T-helper 1 cell treated with Interleukin-12 subunit alpha and Interleukin-12 subunit beta and Interleukin-4 antibody, amounts not matched to agents 30 μg/mL and 1 μg/mL, for 36 hours (primary cell): ENCODE measurements around the gene FBXW4.
A peak's percentile ranks its signal among the peaks of the same experiment; 100 is the strongest.

Experiments
- H3K27ac Mint-ChIP-seq: one replicate; pipeline ENCODE4 v1.8.0; 2021; ENCODE audit warnings: mild to moderate bottlenecking, mixed read lengths
- H3K27me3 Mint-ChIP-seq: one replicate; pipeline ENCODE4 v1.8.0; 2021; ENCODE audit warnings: low read depth, mixed read lengths
- H3K36me3 Mint-ChIP-seq: one replicate; pipeline ENCODE4 v1.8.0; 2021; ENCODE audit warnings: low read depth, mixed read lengths
- H3K4me1 Mint-ChIP-seq: one replicate; pipeline ENCODE4 v1.8.0; 2021; ENCODE audit warnings: low read depth, mixed read lengths
- H3K4me3 Mint-ChIP-seq: one replicate; pipeline ENCODE4 v1.8.0; 2021; ENCODE audit warnings: mild to moderate bottlenecking, moderate library complexity, mixed read lengths
- H3K9me3 Mint-ChIP-seq: one replicate; pipeline ENCODE4 v1.8.0; 2021; ENCODE audit warnings: mixed read lengths

Gene FBXW4, protein sequence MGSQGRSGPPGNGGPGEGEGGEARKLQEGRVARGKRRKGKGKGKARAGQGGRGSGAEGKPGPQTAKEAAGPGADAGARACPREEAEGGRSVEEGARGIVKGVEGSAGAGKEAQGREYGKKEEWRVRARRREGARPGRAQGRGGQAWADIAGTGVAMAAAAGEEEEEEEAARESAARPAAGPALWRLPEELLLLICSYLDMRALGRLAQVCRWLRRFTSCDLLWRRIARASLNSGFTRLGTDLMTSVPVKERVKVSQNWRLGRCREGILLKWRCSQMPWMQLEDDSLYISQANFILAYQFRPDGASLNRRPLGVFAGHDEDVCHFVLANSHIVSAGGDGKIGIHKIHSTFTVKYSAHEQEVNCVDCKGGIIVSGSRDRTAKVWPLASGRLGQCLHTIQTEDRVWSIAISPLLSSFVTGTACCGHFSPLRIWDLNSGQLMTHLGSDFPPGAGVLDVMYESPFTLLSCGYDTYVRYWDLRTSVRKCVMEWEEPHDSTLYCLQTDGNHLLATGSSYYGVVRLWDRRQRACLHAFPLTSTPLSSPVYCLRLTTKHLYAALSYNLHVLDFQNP

DNA sequence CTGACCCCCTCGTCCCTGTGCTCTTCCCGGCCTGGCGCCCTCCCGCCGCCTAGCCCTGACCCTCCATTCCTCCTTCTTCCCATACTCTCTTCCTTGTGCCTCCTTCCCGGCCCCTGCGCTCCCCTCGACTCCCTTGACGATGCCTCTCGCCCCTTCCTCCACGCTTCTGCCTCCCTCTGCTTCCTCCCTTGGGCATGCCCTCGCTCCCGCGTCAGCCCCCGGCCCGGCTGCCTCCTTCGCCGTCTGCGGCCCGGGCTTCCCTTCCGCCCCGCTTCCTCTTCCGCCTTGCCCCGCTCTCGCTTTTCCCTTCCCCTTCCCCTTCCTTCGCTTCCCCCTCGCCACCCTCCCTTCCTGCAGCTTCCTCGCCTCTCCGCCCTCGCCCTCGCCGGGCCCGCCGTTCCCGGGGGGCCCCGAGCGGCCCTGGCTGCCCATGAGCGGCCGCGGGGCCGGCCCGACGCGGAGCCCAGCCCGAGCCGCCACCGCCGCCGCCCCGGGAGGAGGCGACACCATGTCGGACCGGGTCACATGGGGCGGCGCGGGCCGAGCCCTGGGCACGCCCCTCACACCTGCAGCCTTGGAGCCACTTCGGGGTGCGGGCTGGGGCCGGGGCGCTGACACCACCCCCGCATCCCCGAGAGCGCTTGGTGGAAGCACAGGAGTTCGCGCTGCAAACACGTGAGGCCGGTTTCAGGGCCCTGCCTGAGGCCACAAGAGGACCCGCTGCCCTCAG lies at the start of gene FBXW4:
FBXW4 (minus strand) TSS at position 497 of the 730 bp plus-strand sequence; CDS start at position 432, 65 bp downstream.
- Mint-ChIP-seq H3K9me3 (no peaks in the 10 kb centered on the region), H3K4me3 (peak within 1 kb of the TSS; percentile 98), H3K27me3 (no peaks in the 10 kb centered on the region), H3K36me3 (peaks cover 17% of the 10 kb centered on the region), H3K4me1 (peaks cover 26% of the 10 kb centered on the region), H3K27ac (peak within 1 kb of the TSS; percentile 99)

DNA sequence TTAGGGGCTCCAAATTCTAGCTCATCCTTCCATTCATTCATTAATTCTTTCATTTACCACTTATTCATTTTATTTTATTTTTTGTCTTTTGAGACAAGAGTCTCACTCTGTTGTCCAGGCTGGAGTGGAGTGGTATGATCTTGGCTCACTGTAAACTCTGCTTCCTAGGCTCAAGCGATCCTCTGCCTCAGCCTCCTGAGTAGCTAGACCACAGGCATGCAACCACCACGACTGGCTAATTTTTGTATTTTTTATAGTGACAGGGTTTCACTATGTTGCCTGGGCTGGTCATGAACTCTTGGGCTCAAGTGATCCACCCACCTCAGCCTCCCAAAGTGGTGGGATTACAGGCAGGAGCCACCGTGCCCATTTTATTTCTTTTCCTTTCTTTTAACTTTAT lies 49.3 kb upstream of the FBXW4 start:
- Mint-ChIP-seq H3K27ac (no peak overlapping the region), H3K36me3 (no peaks in the 10 kb centered on the region), H3K27me3 (peaks cover 32% of the 10 kb centered on the region), H3K4me1 (no peaks in the 10 kb centered on the region), H3K9me3 (no peaks in the 10 kb centered on the region), H3K4me3 (no peak overlapping the region)

DNA sequence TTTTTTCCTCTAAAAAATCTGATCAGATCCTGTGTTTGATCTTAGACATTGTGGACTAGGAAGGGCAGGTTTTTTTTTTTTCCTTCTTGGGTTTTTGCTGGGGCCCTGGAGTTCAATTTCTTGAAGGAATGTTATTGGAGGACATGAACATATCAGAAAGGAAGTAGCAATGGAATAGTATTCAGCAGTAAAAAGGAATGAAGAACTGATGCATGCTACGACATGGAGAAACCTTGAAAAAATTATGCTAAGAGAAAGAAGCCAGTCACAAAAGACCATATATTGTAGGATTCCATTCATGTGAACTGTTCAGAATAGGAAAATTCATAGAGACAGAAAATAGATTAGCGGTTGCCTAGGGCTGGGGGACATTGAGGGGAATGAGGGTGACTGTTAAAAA lies 47.0 kb upstream of the FBXW4 start:
- Mint-ChIP-seq H3K4me3 (no peak overlapping the region), H3K9me3 (no peaks in the 10 kb centered on the region), H3K36me3 (no peaks in the 10 kb centered on the region), H3K27me3 (peaks cover 32% of the 10 kb centered on the region), H3K4me1 (no peaks in the 10 kb centered on the region), H3K27ac (no peak overlapping the region)

DNA sequence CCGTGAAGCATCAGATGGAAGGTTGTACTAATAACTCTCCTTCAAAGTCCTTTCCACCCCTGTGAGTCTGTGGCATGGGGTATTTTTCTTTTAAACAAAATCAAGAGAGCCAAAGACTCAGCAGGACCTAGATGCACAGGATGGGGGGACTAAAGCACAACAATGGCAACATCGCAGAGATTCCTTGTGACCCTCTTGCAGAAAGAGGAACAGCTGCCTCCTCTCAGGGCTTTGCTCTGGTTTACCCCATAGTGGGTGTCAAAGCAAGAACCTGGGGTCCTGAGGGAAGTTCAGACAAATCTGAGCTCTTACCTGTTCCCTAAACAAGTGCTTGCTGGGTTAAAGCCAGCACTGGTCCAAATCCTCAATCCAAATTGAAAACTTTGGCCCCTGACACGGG lies 41.7 kb upstream of the FBXW4 start:
- no peaks in the 10 kb centered on the region for H3K36me3 Mint-ChIP-seq
- H3K4me1 Mint-ChIP-seq, result no peaks in the 10 kb centered on the region
- no peak overlapping the region for H3K27ac Mint-ChIP-seq
- peaks cover 34% of the 10 kb centered on the region for H3K27me3 Mint-ChIP-seq
- no peaks in the 10 kb centered on the region for H3K9me3 Mint-ChIP-seq
- no peak overlapping the region for H3K4me3 Mint-ChIP-seq

DNA sequence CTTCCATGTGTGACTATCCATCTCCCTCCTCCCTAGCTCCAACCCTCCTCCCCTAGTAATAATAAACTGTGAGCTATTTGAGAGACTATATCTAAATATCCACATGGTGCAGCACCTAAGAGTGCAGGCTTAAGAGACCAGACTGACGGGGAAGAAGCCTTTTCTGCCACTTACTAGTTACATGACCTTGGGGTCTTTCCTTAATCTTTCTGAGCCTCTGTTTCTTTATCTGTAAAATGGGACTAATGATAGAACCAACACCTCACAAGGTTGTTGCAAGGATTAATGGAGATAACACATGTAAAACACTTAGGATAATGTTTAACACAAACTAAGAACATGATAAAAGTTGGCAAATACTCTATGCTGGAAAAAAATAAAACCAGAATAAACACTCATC lies 37.1 kb upstream of the FBXW4 start:
- Mint-ChIP-seq H3K27ac (no peak overlapping the region), H3K9me3 (no peaks in the 10 kb centered on the region), H3K36me3 (no peaks in the 10 kb centered on the region), H3K4me3 (no peak overlapping the region), H3K27me3 (peaks cover 32% of the 10 kb centered on the region), H3K4me1 (no peaks in the 10 kb centered on the region)

DNA sequence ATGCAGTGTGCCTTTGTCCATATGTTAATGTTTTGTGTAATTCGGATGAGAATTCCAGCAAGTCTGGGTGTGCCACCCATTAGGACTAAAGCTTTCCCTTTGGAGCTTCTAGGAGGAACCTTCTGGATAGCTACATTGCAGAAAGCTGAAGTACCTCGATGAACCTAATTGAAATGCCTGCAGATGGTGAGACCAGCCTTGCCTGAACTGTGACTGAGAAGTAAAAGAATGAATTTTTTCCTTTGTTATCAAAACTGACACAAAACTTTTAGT lies 31.1 kb upstream of the FBXW4 start:
- peaks cover 3% of the 10 kb centered on the region for H3K4me1 Mint-ChIP-seq
- no peak overlapping the region for H3K4me3 Mint-ChIP-seq

DNA sequence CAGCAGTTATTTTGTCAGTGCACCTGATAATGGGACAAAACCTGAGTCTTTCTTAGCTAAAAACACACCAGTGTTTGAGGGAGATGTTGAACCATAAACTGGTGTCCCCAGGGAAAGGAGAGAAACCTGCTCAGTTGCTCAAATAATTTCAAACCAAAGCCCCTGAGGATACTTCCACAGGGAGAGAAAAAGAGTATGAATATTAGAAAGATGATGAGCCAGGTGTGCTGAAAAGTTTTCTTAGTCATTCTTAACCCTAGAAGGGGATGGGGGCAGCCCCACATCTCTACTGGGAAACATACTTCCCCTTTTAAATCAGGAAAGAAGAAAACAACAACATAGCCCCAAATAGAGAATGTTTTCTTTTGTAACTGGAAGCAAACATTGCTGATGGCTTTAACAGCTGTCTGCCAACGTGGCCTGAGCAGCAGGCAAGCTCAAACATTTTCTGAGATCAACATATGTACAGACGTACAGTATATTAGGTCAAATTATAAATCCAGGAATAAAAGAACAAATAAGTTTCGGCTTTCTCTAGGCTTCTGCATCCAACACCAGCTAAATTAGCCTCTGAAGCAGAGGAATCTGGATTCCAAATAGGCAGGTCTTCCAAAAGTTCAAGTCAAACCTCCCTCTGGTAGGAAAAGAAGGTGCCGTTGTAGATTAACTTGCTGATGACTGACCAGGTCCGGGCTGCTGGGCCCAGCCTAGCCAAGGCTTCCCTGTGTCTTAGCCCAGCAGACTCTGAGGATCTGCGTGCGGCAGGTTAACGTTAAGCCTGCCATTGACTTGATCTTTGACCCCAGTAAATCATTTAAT lies 30.5 kb upstream of the FBXW4 start:
- Mint-ChIP-seq H3K36me3 (no peaks in the 10 kb centered on the region), H3K4me1 (peaks cover 3% of the 10 kb centered on the region), H3K4me3 (no peak overlapping the region), H3K27ac (no peak overlapping the region), H3K27me3 (peaks cover 13% of the 10 kb centered on the region), H3K9me3 (no peaks in the 10 kb centered on the region)

More for the DNA sequence above, 31.1 kb upstream of the FBXW4 start:
- H3K27ac Mint-ChIP-seq, result no peak overlapping the region
- no peaks in the 10 kb centered on the region for H3K36me3 Mint-ChIP-seq
- H3K9me3 Mint-ChIP-seq, result no peaks in the 10 kb centered on the region
- peaks cover 13% of the 10 kb centered on the region for H3K27me3 Mint-ChIP-seq

DNA sequence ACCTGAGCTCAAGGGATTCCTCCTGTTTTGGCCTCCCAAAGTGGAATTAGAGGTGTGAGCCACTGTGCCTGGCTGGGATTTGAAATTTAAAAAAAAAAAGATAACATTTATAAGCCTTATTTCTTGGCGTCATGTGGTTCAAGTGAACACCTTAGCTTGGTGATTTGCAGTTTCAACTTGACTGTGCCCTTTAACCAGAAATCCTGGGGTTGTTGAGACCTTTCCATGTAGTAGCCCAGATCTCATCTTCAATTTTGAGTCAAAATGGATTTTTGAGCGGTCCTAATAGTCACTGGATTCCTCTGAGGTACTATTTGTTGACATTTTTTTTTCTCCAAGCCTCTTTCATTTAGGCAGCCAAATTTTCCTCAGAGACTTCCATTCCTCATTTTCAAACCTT lies 29.5 kb upstream of the FBXW4 start:
- H3K27me3 Mint-ChIP-seq, result peaks cover 13% of the 10 kb centered on the region
- H3K4me3 Mint-ChIP-seq, result no peak overlapping the region
- no peak overlapping the region for H3K27ac Mint-ChIP-seq
- peaks cover 3% of the 10 kb centered on the region for H3K4me1 Mint-ChIP-seq
- H3K9me3 Mint-ChIP-seq, result no peaks in the 10 kb centered on the region
- no peaks in the 10 kb centered on the region for H3K36me3 Mint-ChIP-seq

DNA sequence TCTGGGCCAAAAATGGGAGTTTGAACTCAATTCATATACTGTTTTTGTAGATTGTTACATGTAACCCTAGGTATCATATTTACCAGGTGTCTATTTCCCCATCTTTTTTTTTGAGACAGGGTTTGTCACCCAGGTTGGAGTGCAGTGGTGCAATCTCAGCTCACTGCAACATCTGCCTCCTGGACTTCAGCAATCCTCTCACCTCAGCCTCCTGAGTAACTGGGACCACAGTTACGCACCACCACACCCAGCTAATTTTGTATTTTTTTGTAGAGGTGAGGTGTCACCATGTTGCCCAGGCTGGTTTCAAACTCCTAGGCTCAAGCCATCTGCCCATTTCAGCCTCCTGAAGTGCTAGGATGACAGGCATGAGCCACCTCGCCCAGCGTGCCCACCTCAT lies 28.2 kb upstream of the FBXW4 start:
- Mint-ChIP-seq H3K4me1 (peaks cover 3% of the 10 kb centered on the region), H3K4me3 (no peak overlapping the region), H3K27ac (no peak overlapping the region), H3K9me3 (no peaks in the 10 kb centered on the region), H3K36me3 (no peaks in the 10 kb centered on the region), H3K27me3 (peaks cover 9% of the 10 kb centered on the region)

DNA sequence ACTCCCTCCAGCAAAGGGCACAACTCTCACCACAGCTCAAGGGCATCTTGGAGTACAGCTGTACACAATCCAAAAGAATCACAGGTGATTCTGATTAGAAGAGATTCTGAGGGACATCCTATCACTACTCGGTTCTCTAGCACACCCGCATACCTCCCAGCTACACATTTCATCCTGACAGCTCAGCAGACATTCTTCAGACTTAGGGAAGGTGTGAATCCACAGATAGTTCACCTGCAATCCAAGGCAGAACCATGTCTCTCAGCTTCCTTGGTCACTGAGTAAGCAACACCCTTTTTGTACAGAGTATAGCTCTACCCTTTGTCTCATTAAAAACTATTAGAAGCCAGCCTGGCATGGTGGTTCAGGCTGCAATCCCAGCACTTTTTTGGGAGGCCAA lies 26.8 kb upstream of the FBXW4 start:
- Mint-ChIP-seq H3K27ac (no peak overlapping the region), H3K27me3 (peaks cover 6% of the 10 kb centered on the region), H3K9me3 (no peaks in the 10 kb centered on the region), H3K4me1 (peaks cover 3% of the 10 kb centered on the region), H3K4me3 (no peak overlapping the region), H3K36me3 (no peaks in the 10 kb centered on the region)

DNA sequence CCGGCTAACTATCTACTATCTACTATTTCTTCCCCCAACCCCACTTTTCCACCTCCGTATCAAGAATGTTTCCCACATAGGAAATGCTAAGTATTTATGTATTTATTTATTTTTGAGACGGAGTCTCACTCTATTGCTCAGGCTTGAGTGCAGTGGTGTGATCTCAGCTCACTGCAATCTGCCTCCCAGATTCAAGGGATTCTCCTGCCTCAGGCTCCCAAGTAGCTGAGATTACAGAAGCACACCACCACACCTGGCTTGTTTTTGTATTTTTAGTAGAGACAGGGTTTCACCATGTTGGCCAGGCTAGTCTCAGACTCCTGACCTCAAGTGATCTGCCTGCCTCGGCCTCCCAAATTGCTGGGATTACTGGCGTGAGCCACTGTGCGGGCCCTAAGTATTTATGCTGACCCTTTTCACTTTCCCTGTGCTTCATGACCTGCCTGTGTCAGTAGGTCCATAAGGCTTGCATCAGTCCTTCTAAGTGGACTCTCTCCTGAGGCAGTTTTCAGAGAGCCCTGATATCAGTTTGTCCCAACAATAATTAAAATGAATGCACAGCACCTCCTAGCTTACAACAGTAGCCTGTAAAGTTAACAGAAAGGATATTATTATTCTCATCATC lies 25.7 kb upstream of the FBXW4 start:
- no peak overlapping the region for H3K4me3 Mint-ChIP-seq
- no peaks in the 10 kb centered on the region for H3K9me3 Mint-ChIP-seq
- H3K4me1 Mint-ChIP-seq, result peaks cover 3% of the 10 kb centered on the region
- H3K36me3 Mint-ChIP-seq, result no peaks in the 10 kb centered on the region
- H3K27ac Mint-ChIP-seq, result no peak overlapping the region
- peaks cover 6% of the 10 kb centered on the region for H3K27me3 Mint-ChIP-seq

DNA sequence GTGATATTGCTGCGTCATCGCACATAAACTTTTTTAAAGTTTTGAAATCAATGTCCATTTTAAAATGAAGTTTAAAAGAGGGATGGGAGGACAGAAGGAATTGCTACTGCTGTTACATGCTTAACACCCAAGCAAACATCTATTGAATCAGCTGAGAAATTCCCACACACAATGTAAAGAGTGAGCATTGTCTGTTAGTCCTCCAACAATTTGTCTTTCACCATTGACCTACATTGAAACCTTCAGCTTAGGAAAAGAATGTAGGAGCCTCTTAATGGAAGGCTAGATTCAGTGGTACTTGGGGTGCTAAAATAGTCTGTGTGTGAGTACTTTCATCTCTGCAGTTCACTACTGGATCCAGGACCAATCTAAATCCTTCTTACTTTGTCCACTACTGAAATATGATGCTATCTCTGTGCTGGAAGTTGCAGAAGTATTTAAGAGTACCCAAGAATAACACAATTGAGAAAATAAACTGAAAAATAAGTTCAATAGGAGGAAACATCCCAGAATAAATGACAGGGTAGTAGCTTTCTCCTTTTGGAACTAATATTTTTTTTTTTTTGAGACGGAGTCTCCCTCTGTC lies 23.8 kb upstream of the FBXW4 start:
- peaks cover 12% of the 10 kb centered on the region for H3K27me3 Mint-ChIP-seq
- H3K36me3 Mint-ChIP-seq, result no peaks in the 10 kb centered on the region
- H3K27ac Mint-ChIP-seq, result no peak overlapping the region
- H3K4me3 Mint-ChIP-seq, result no peak overlapping the region
- no peaks in the 10 kb centered on the region for H3K4me1 Mint-ChIP-seq
- H3K9me3 Mint-ChIP-seq, result no peaks in the 10 kb centered on the region

DNA sequence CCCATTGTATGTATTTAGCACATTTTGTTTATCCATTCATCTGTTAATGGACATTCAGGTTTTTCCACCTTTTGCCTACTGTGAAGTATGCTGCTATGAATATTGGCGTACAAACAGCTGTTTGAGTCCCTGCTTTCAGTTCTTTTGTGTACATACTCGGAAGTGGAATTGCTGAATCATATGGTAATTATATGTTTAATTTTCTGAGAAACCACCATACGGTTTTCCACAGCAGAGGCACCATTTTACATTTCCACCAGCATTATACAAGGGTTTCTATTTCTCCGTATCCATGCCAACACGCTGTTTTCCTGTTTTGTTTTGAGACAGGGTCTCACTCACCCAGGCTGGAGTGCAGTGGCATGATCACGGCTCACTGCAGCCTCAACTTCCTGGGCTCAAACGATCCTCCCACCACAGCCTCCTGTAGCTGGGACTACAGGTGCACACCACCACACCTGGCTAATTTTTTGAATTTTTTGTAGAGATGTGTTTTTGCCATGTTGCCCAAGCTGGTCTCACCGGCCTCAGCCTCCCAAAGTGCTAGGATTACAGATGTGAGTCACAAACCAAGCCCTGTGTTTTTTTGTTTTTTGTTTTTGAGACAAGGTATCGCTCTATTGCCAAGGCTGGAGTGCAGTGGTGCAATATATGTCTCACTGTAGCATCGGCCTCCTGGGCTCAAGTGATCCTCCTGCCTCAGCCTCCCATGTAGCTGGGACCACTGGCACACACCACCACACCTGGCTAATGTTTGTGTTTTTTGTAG lies 22.1 kb upstream of the FBXW4 start:
- Mint-ChIP-seq H3K27ac (peak overlapping the region; percentile 74), H3K4me1 (no peaks in the 10 kb centered on the region), H3K27me3 (peaks cover 16% of the 10 kb centered on the region), H3K9me3 (no peaks in the 10 kb centered on the region), H3K4me3 (no peak overlapping the region), H3K36me3 (no peaks in the 10 kb centered on the region)
